Large intestine (tissue), 3 donors: ENCODE measurements around the gene ZNF142. TPM values are rescaled to one million over a fixed set of nuclear protein-coding genes. Genes with fewer than 3 reads are reported as not detected.

Experiments used
- DNase-seq, 2 donors: peaks; one replicate each; pipeline versions ENCODE4 v3.0.0 to v3.0.0-alpha.2; 2013
- H3K27ac ChIP-seq: one replicate; pipeline ENCODE4 v1.5.1; 2013; ENCODE audit warnings: low read length
- H3K27me3 ChIP-seq: 2 replicates; pipeline ENCODE4 v1.6.1; 2013; ENCODE audit warnings: low read length; ENCODE audit not compliant: control insufficient read depth, insufficient read depth
- H3K36me3 ChIP-seq: 2 replicates; pipeline ENCODE4 v1.6.1; 2013; ENCODE audit warnings: low read length; ENCODE audit not compliant: control insufficient read depth, insufficient read depth
- H3K4me1 ChIP-seq: one replicate; pipeline ENCODE4 v1.6.1; 2013; ENCODE audit warnings: low read length; ENCODE audit not compliant: control insufficient read depth, insufficient read depth
- H3K4me3 ChIP-seq: one replicate; pipeline ENCODE4 v1.5.1; 2013; ENCODE audit warnings: low read length
- H3K9me3 ChIP-seq: one replicate; pipeline ENCODE4 v1.6.1; 2013; ENCODE audit warnings: mild to moderate bottlenecking, low read depth, low read length, moderate library complexity; ENCODE audit not compliant: control insufficient read depth
- WGBS: methylation state at CpG from one replicate; pipeline ENCODE4 v1.1.5; 2013; ENCODE audit warnings: low lambda C conversion rate; ENCODE audit not compliant: insufficient coverage; 5-methylcytosine and 5-hydroxymethylcytosine counted together
- polyA plus RNA-seq: library from polyadenylated mRNA; unstranded; fragments of 120-200 nt; gene quantifications from one replicate; pipeline ENCODE4 v1.2.1, GENCODE V29; 2013

ZNF142 gene
- polyA plus RNA-seq, 1 donor: 14.8 TPM

- Histone ChIP-seq H3K4me3 (no peak overlapping the region), H3K27me3 (no peaks in the 10 kb centered on the region), H3K36me3 (peaks cover 43% of the 10 kb centered on the region), H3K27ac (no peak overlapping the region), H3K9me3 (no peaks in the 10 kb centered on the region), H3K4me1 (no peaks in the 10 kb centered on the region)
- DNase-seq: no peak
- no CpG with 5 or more reads among the region's 3 CpGs for WGBS
These were observed 20.6 kb upstream of the ZNF142 start for GRCh38 chr2:218680061-218680460.

- no peak overlapping the region for H3K4me3 ChIP-seq
- DNase-seq: no peak
- no peaks in the 10 kb centered on the region for H3K27me3 ChIP-seq
- H3K36me3 ChIP-seq: peaks cover 39% of the 10 kb centered on the region
- 80% methylated on average over 2 of the region's 4 CpGs for WGBS
- no peaks in the 10 kb centered on the region for H3K4me1 ChIP-seq
- H3K9me3 ChIP-seq: no peaks in the 10 kb centered on the region
- no peak overlapping the region for H3K27ac ChIP-seq
These were observed 19.7 kb upstream of the ZNF142 start for GRCh38 chr2:218679119-218679518.

GRCh38 chr2:218671654-218672566 is 12.5 kb upstream of the ZNF142 start, which contains the start of the genes RNF25 and STK36:
Gene RNF25 (minus strand): TSS chr2:218672002. CDS start chr2:218671970, 32 bp downstream.
Gene STK36 (plus strand): TSS chr2:218672086. CDS start chr2:218672830, 744 bp downstream.
- peaks cover 8% of the 10 kb centered on the region for H3K4me1 ChIP-seq
- peak within 1 kb of the TSS; percentile 84 for H3K4me3 ChIP-seq
- WGBS: no CpG with 5 or more reads among the region's 49 CpGs
- peak; percentile 82 to 87 for DNase-seq
- no peaks in the 10 kb centered on the region for H3K27me3 ChIP-seq
- H3K27ac ChIP-seq: peak within 1 kb of the TSS; percentile 54
- peaks cover 21% of the 10 kb centered on the region for H3K36me3 ChIP-seq
- H3K9me3 ChIP-seq: no peaks in the 10 kb centered on the region

- Histone ChIP-seq H3K9me3 (no peaks in the 10 kb centered on the region), H3K27ac (peak overlapping the region; percentile 54), H3K4me3 (peak overlapping the region; percentile 84), H3K4me1 (peaks cover 8% of the 10 kb centered on the region), H3K36me3 (peaks cover 25% of the 10 kb centered on the region), H3K27me3 (no peaks in the 10 kb centered on the region)
- 0% methylated on average over 6 of the region's 12 CpGs for WGBS
- peak in 1 of 2 donors; percentile 16 for DNase-seq
These were observed 11.8 kb upstream of the ZNF142 start for GRCh38 chr2:218671097-218671653.

- Histone ChIP-seq H3K27me3 (no peaks in the 10 kb centered on the region), H3K4me1 (no peaks in the 10 kb centered on the region), H3K27ac (no peak overlapping the region), H3K36me3 (peaks cover 63% of the 10 kb centered on the region), H3K4me3 (no peak overlapping the region), H3K9me3 (no peaks in the 10 kb centered on the region)
- no peak for DNase-seq
- no CpG with 5 or more reads among the region's 7 CpGs for WGBS
These were observed 5.2 kb upstream of the ZNF142 start for GRCh38 chr2:218664653-218665052.

GRCh38 chr2:218663901-218664300 is 4.5 kb upstream of the ZNF142 start:
- no CpG with 5 or more reads among the region's 15 CpGs for whole genome bisulfite sequencing
- Histone ChIP-seq H3K27me3 (no peaks in the 10 kb centered on the region), H3K27ac (no peak overlapping the region), H3K4me3 (no peak overlapping the region), H3K9me3 (no peaks in the 10 kb centered on the region), H3K4me1 (no peaks in the 10 kb centered on the region), H3K36me3 (peaks cover 63% of the 10 kb centered on the region)
- DNase-seq: no peak

GRCh38 chr2:218662827-218663226 is 3.4 kb upstream of the ZNF142 start:
- peaks cover 57% of the 10 kb centered on the region for H3K36me3 ChIP-seq

GRCh38 chr2:218662377-218662776 is 3.0 kb upstream of the ZNF142 start:
- Histone ChIP-seq H3K27me3 (no peaks in the 10 kb centered on the region), H3K4me1 (no peaks in the 10 kb centered on the region), H3K27ac (no peak overlapping the region), H3K4me3 (no peak overlapping the region), H3K36me3 (peaks cover 55% of the 10 kb centered on the region), H3K9me3 (no peaks in the 10 kb centered on the region)
- DNase-seq: no peak
- WGBS: 80% methylated on average over 1 of the region's 7 CpGs

More at GRCh38 chr2:218662827-218663226, 3.4 kb upstream of the ZNF142 start:
- WGBS: no CpG with 5 or more reads among the region's 10 CpGs
- H3K9me3 ChIP-seq: no peaks in the 10 kb centered on the region
- no peak overlapping the region for H3K4me3 ChIP-seq
- no peak for DNase-seq
- no peaks in the 10 kb centered on the region for H3K27me3 ChIP-seq
- H3K27ac ChIP-seq: no peak overlapping the region
- no peaks in the 10 kb centered on the region for H3K4me1 ChIP-seq

- H3K36me3 ChIP-seq: peaks cover 50% of the 10 kb centered on the region
- DNase-seq: no peak
- WGBS: 30% methylated on average over 2 of the region's 8 CpGs
These were observed 550 bp upstream of the ZNF142 start for GRCh38 chr2:218659988-218660358.

GRCh38 chr2:218658671-218659257 is 659 bp downstream of the ZNF142 start:
- no CpG with 5 or more reads among the region's 27 CpGs for WGBS
- H3K27ac ChIP-seq: peak overlapping the region; percentile 68
- peak overlapping the region; percentile 85 for H3K4me3 ChIP-seq
- H3K27me3 ChIP-seq: no peaks in the 10 kb centered on the region
- H3K9me3 ChIP-seq: no peaks in the 10 kb centered on the region
- H3K4me1 ChIP-seq: no peaks in the 10 kb centered on the region
- DNase-seq: peak; percentile 35 to 73
- peaks cover 44% of the 10 kb centered on the region for H3K36me3 ChIP-seq

More at GRCh38 chr2:218659988-218660358, 550 bp upstream of the ZNF142 start:
- no peaks in the 10 kb centered on the region for H3K27me3 ChIP-seq
- H3K9me3 ChIP-seq: no peaks in the 10 kb centered on the region
- peak overlapping the region; percentile 85 for H3K4me3 ChIP-seq
- H3K4me1 ChIP-seq: no peaks in the 10 kb centered on the region
- peak overlapping the region; percentile 3 for H3K27ac ChIP-seq
